Tibial artery (tissue), 4 donors: ENCODE measurements around the gene RIN3.

Experiments used
- DNase-seq, 2 donors: peaks; one replicate each; pipeline ENCODE4 v3.0.0-alpha.2; 2019
- H3K27ac ChIP-seq, 2 donors: fragments of 200-600 bp; sonication (generic) in 1 of 2; 1 replicate in 1 of 2; 2 replicates in 1 of 2; pipeline ENCODE4 v1.5.1; 2018 to 2019; ENCODE audit warnings: mild to moderate bottlenecking in 1 of 2
- H3K27me3 ChIP-seq, 2 donors: fragments of 200-600 bp; sonication (generic) in 1 of 2; one replicate each; pipeline versions ENCODE4 v1.5.1 to v1.6.0; 2016 to 2019
- H3K36me3 ChIP-seq, 3 donors: fragments of 200-600 bp; sonication (generic) in 2 of 3; one replicate each; pipeline ENCODE4 v1.5.1; 2016 to 2019; ENCODE audit warnings: mild to moderate bottlenecking in 2 of 3
- H3K4me1 ChIP-seq, 4 donors: fragments of 200-600 bp; sonication (generic) in 2 of 4; 1 replicate in 3 of 4; 2 replicates in 1 of 4; pipeline ENCODE4 v1.5.1; 2016 to 2019
- H3K4me3 ChIP-seq, 2 donors: fragments of 200-600 bp; sonication (generic) in 1 of 2; 1 replicate in 1 of 2; 2 replicates in 1 of 2; pipeline ENCODE4 v1.5.1; 2018 to 2019; ENCODE audit warnings: mild to moderate bottlenecking in 2 of 2
- H3K9me3 ChIP-seq, 3 donors: fragments of 200-600 bp; sonication (generic) in 1 of 3; one replicate each; pipeline ENCODE4 v1.5.1; 2016 to 2019
- CTCF ChIP-seq, 2 experiments: fragments of 200-600 bp in 1 of 2; fragments of 450-650 bp in 1 of 2; IDR thresholded peaks; one replicate each; pipeline ENCODE4 v1.5.1; 2017 to 2019; ENCODE audit warnings: antibody characterized with exemption in 2 of 2, mild to moderate bottlenecking in 1 of 2, moderate library complexity in 1 of 2
- intact Hi-C: fragments of 100-400 bp; cut with DNase I; formaldehyde crosslinking; loops from one replicate; pipeline ENCODE4 v1.15.0; 2023; ENCODE audit warnings: low total_unique reads

The RIN3 gene

GRCh38 chr14:92726933-92727262, 213.3 kb downstream of the RIN3 start:
- H3K9me3 ChIP-seq = no peaks in the 10 kb centered on the region
- no peak overlapping the region for H3K27ac ChIP-seq
- no peaks in the 10 kb centered on the region for H3K27me3 ChIP-seq
- intact Hi-C loops = no loop called here
- H3K4me1 ChIP-seq = peaks cover 0 to 4% (median 0%) of the 10 kb centered on the region in 4 donors
- no peak for DNase-seq
- peaks cover 8 to 39% (median 13%) of the 10 kb centered on the region in 3 donors for H3K36me3 ChIP-seq
- no peak overlapping the region for H3K4me3 ChIP-seq
- TF ChIP-seq CTCF (IDR thresholded peaks at IDR 0.05) = no peak

- Histone ChIP-seq H3K27me3 (no peaks in the 10 kb centered on the region), H3K4me3 (no peak overlapping the region), H3K4me1 (peaks cover 0 to 4% (median 0%) of the 10 kb centered on the region in 4 donors), H3K9me3 (no peaks in the 10 kb centered on the region), H3K36me3 (peaks cover 18 to 48% (median 20%) of the 10 kb centered on the region in 3 donors), H3K27ac (no peak overlapping the region)
- TF ChIP-seq CTCF (IDR thresholded peaks at IDR 0.05) = no peak
- intact Hi-C loops = no loop called here
- DNase-seq = no peak
Observed at GRCh38 chr14:92728759-92729364, 215.3 kb downstream of the RIN3 start.

- Histone ChIP-seq H3K4me1 (peaks cover 0 to 4% (median 0%) of the 10 kb centered on the region in 4 donors), H3K9me3 (no peaks in the 10 kb centered on the region), H3K4me3 (no peak overlapping the region), H3K36me3 (peaks cover 18 to 45% (median 20%) of the 10 kb centered on the region in 3 donors), H3K27me3 (no peaks in the 10 kb centered on the region), H3K27ac (no peak overlapping the region)
- intact Hi-C loops = no loop called here
- TF ChIP-seq CTCF (IDR thresholded peaks at IDR 0.05) = no peak
- DNase-seq = no peak
Observed at GRCh38 chr14:92729634-92730358, 216.2 kb downstream of the RIN3 start.

- Histone ChIP-seq H3K36me3 (peaks cover 18 to 33% (median 20%) of the 10 kb centered on the region in 3 donors), H3K4me3 (no peak overlapping the region), H3K4me1 (no peaks in the 10 kb centered on the region), H3K27me3 (no peaks in the 10 kb centered on the region), H3K27ac (no peak overlapping the region), H3K9me3 (no peaks in the 10 kb centered on the region)
- no peak for DNase-seq
- TF ChIP-seq CTCF (IDR thresholded peaks at IDR 0.05) = no peak
- intact Hi-C loops = no loop called here
Observed at GRCh38 chr14:92731622-92732115, 218.1 kb downstream of the RIN3 start.

- intact Hi-C loops = no loop called here
- H3K27me3 ChIP-seq = no peaks in the 10 kb centered on the region
- no peak for TF ChIP-seq CTCF (IDR thresholded peaks at IDR 0.05)
- no peak overlapping the region for H3K4me3 ChIP-seq
- no peak for DNase-seq
- peaks cover 0 to 9% (median 2%) of the 10 kb centered on the region in 4 donors for H3K4me1 ChIP-seq
- no peaks in the 10 kb centered on the region for H3K9me3 ChIP-seq
- peaks cover 18 to 33% (median 20%) of the 10 kb centered on the region in 3 donors for H3K36me3 ChIP-seq
- no peak overlapping the region for H3K27ac ChIP-seq
Observed at GRCh38 chr14:92733007-92733406, 219.4 kb downstream of the RIN3 start.
